Stimulated activated CD8-positive, alpha-beta memory T cell treated with anti-CD3 and anti-CD28 coated beads, Interleukin-2, amount 100 ng/mL, for 48 hours (primary cell): ENCODE measurements around the gene CYBA.
A peak's percentile ranks its signal among the peaks of the same experiment; 100 is the strongest.

Experiments used
- DNase-seq, 2 donors: peaks; one replicate each; pipeline ENCODE4 v3.0.0-alpha.2; 2020; ENCODE audit warnings: low read depth in 2 of 2

Gene CYBA

GRCh38 chr16:88650749-88651275 lies at the start of gene CYBA:
TSS of gene CYBA (minus strand) at chr16:88651053. CDS start at chr16:88651013, 40 bp downstream.
- DNase-seq = peak; percentile 75 to 84

- no peak for DNase-seq
Observed at GRCh38 chr16:88700322-88700635, 49.4 kb upstream of the CYBA start.

- no peak for DNase-seq
Observed at GRCh38 chr16:88699180-88699579, 48.3 kb upstream of the CYBA start.

- DNase-seq = no peak
Observed at GRCh38 chr16:88698646-88699045, 47.8 kb upstream of the CYBA start.

- DNase-seq = no peak
Observed at GRCh38 chr16:88697831-88698615, 47.2 kb upstream of the CYBA start.

- no peak for DNase-seq
Observed at GRCh38 chr16:88697116-88697830, 46.4 kb upstream of the CYBA start.

GRCh38 chr16:88696441-88696840 lies 45.6 kb upstream of the CYBA start:
- no peak for DNase-seq

- no peak for DNase-seq
Observed at GRCh38 chr16:88695753-88696152, 44.9 kb upstream of the CYBA start.

GRCh38 chr16:88695218-88695617 lies 44.4 kb upstream of the CYBA start:
- DNase-seq = no peak

- no peak for DNase-seq
Observed at GRCh38 chr16:88694221-88695087, 43.6 kb upstream of the CYBA start.

GRCh38 chr16:88693420-88694177 lies 42.7 kb upstream of the CYBA start:
- no peak for DNase-seq

GRCh38 chr16:88692861-88693260 lies 42.0 kb upstream of the CYBA start:
- no peak for DNase-seq

- DNase-seq = no peak
Observed at GRCh38 chr16:88691924-88692560, 41.2 kb upstream of the CYBA start.

- DNase-seq = no peak
Observed at GRCh38 chr16:88691129-88691813, 40.4 kb upstream of the CYBA start.

GRCh38 chr16:88690341-88691128 lies 39.7 kb upstream of the CYBA start:
- DNase-seq = no peak

- DNase-seq = no peak
Observed at GRCh38 chr16:88688013-88688778, 37.3 kb upstream of the CYBA start.

- no peak for DNase-seq
Observed at GRCh38 chr16:88687676-88688012, 36.8 kb upstream of the CYBA start.

GRCh38 chr16:88687254-88687576 lies 36.4 kb upstream of the CYBA start:
- no peak for DNase-seq
